Parathyroid adenoma (tissue), 2 donors: Measurements from ENCODE around the gene ZNF385A.

ENCODE experiments used
- H2AFZ ChIP-seq: fragments of 300-600 bp; sonication (generic); one replicate; pipeline ENCODE4 v1.7.0; 2017; ENCODE audit warnings: antibody characterized with exemption, mild to moderate bottlenecking
- H3K27ac ChIP-seq: fragments of 300-600 bp; sonication (generic); one replicate; pipeline ENCODE4 v1.7.0; 2017
- H3K27me3 ChIP-seq: fragments of 300-600 bp; sonication (generic); one replicate; pipeline ENCODE4 v1.7.0; 2017; ENCODE audit warnings: low read length; ENCODE audit not compliant: control insufficient read depth, insufficient read depth
- H3K36me3 ChIP-seq: fragments of 300-600 bp; sonication (generic); one replicate; pipeline ENCODE4 v1.7.0; 2017; ENCODE audit warnings: low read length; ENCODE audit not compliant: control insufficient read depth, insufficient read depth
- H3K4me1 ChIP-seq: fragments of 300-600 bp; sonication (generic); one replicate; pipeline ENCODE4 v1.7.0; 2017; ENCODE audit warnings: control low read depth
- H3K4me2 ChIP-seq: fragments of 300-600 bp; sonication (generic); one replicate; pipeline ENCODE4 v1.7.0; 2017; ENCODE audit warnings: low read length
- H3K4me3 ChIP-seq: fragments of 300-600 bp; sonication (generic); one replicate; pipeline ENCODE4 v1.7.0; 2017; ENCODE audit warnings: low read depth, low read length
- H3K79me2 ChIP-seq: fragments of 300-600 bp; sonication (generic); one replicate; pipeline ENCODE4 v1.7.0; 2017; ENCODE audit warnings: control low read depth
- H3K9ac ChIP-seq: fragments of 300-600 bp; sonication (generic); one replicate; pipeline ENCODE4 v1.7.0; 2017; ENCODE audit warnings: mild to moderate bottlenecking
- H3K9me3 ChIP-seq: fragments of 300-600 bp; sonication (generic); one replicate; pipeline ENCODE4 v1.7.0; 2017; ENCODE audit warnings: low read length; ENCODE audit not compliant: control insufficient read depth
- TF ChIP-seq, protein P1 (sequence below): fragments of 300-600 bp; sonication (generic); IDR thresholded peaks from one replicate; pipeline ENCODE4 v1.7.0; 2017; ENCODE audit warnings: antibody characterized with exemption, mild to moderate bottlenecking
- donor health status: primary hyperparathyroidism.

Gene ZNF385A

DNA sequence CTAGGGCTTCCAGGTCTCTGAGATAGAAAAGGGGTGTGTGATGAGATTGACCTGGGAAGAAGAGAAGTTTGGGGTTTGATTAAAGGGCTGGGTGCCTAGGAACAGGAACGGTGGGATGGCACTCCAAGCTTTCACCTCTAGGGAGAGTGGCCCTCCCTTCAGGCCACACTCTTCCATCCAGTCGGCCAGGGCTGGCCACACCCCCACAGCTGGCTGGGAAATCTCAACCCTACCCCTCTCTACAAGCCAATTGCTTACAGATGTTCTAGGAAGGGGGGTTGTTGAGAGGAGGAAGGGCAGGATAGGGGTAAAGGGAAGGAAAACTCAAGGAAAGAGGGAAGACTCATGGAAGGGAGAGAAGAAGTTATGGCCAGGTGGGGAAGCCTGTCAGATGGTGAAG, 41.2 kb upstream of the ZNF385A start:
- Histone ChIP-seq H3K9me3 (no peaks in the 10 kb centered on the region), H3K27ac (no peak overlapping the region), H3K9ac (no peak overlapping the region), H3K27me3 (no peaks in the 10 kb centered on the region), H3K4me2 (no peak overlapping the region), H2AFZ (no peak overlapping the region), H3K4me1 (no peaks in the 10 kb centered on the region), H3K4me3 (no peak overlapping the region), H3K36me3 (no peaks in the 10 kb centered on the region), H3K79me2 (no peaks in the 10 kb centered on the region)
- TF ChIP-seq, protein P1, sequence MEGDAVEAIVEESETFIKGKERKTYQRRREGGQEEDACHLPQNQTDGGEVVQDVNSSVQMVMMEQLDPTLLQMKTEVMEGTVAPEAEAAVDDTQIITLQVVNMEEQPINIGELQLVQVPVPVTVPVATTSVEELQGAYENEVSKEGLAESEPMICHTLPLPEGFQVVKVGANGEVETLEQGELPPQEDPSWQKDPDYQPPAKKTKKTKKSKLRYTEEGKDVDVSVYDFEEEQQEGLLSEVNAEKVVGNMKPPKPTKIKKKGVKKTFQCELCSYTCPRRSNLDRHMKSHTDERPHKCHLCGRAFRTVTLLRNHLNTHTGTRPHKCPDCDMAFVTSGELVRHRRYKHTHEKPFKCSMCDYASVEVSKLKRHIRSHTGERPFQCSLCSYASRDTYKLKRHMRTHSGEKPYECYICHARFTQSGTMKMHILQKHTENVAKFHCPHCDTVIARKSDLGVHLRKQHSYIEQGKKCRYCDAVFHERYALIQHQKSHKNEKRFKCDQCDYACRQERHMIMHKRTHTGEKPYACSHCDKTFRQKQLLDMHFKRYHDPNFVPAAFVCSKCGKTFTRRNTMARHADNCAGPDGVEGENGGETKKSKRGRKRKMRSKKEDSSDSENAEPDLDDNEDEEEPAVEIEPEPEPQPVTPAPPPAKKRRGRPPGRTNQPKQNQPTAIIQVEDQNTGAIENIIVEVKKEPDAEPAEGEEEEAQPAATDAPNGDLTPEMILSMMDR = no peak

DNA sequence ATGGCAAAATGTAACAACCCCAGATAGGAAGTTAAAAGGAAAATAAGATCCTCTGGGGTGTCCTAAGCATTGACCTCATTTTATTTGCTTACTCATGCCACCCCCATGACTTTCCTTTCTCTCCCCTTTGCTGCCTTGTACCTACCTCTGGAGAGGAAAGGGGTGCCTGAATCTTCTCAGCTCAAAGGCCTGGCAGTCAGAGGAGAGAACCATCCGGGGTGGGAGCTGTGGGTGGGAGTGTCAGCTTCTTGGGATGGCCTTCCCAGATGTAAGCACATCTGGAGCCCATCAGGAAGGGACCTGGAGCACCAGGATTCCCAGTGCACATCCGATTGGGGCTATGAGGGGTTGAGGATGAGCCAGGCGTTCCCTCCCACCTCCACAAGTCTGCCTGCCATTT, 39.7 kb upstream of the ZNF385A start:
- H3K27ac ChIP-seq = no peak overlapping the region
- H3K4me1 ChIP-seq = peaks cover 6% of the 10 kb centered on the region

GRCh38 chr12:54423816-54424150, 39.2 kb upstream of the ZNF385A start:
- Histone ChIP-seq H3K4me1 (peaks cover 6% of the 10 kb centered on the region), H3K27ac (no peak overlapping the region), H3K79me2 (no peaks in the 10 kb centered on the region), H3K9ac (no peak overlapping the region), H3K9me3 (no peaks in the 10 kb centered on the region), H3K36me3 (no peaks in the 10 kb centered on the region), H3K4me3 (no peak overlapping the region), H2AFZ (no peak overlapping the region), H3K4me2 (no peak overlapping the region), H3K27me3 (no peaks in the 10 kb centered on the region)
- TF ChIP-seq, protein P1 = no peak

More for the DNA sequence above, 39.7 kb upstream of the ZNF385A start:
- H3K9me3 ChIP-seq = no peaks in the 10 kb centered on the region
- no peak overlapping the region for H3K4me2 ChIP-seq
- H3K36me3 ChIP-seq = no peaks in the 10 kb centered on the region
- H3K4me3 ChIP-seq = no peak overlapping the region
- TF ChIP-seq, protein P1 = no peak
- no peak overlapping the region for H3K9ac ChIP-seq
- no peak overlapping the region for H2AFZ ChIP-seq
- H3K27me3 ChIP-seq = no peaks in the 10 kb centered on the region
- H3K79me2 ChIP-seq = no peaks in the 10 kb centered on the region

DNA sequence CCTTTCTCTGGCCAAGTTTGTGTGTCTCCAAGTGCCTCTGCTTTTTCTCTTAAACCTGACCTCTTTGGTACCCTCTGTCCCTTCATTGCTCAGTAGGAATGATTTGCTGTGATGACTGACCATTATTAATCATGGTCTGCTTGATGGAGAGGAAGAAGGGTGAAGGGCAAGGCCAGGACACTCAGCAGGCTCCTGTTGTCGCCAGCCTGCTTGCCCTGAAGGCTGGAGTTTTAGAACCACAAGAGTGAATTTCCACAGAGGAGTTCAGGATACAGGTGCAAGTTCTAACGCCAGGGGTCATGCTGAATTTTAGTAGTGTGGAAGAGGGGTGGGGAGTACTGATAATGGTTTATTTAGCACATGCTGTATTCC, 37.3 kb upstream of the ZNF385A start:
- Histone ChIP-seq H3K4me2 (no peak overlapping the region), H3K27me3 (no peaks in the 10 kb centered on the region), H3K4me3 (no peak overlapping the region), H3K9ac (no peak overlapping the region), H2AFZ (no peak overlapping the region), H3K4me1 (peaks cover 6% of the 10 kb centered on the region), H3K36me3 (no peaks in the 10 kb centered on the region), H3K79me2 (no peaks in the 10 kb centered on the region), H3K9me3 (no peaks in the 10 kb centered on the region), H3K27ac (no peak overlapping the region)
- TF ChIP-seq, protein P1 = no peak

DNA sequence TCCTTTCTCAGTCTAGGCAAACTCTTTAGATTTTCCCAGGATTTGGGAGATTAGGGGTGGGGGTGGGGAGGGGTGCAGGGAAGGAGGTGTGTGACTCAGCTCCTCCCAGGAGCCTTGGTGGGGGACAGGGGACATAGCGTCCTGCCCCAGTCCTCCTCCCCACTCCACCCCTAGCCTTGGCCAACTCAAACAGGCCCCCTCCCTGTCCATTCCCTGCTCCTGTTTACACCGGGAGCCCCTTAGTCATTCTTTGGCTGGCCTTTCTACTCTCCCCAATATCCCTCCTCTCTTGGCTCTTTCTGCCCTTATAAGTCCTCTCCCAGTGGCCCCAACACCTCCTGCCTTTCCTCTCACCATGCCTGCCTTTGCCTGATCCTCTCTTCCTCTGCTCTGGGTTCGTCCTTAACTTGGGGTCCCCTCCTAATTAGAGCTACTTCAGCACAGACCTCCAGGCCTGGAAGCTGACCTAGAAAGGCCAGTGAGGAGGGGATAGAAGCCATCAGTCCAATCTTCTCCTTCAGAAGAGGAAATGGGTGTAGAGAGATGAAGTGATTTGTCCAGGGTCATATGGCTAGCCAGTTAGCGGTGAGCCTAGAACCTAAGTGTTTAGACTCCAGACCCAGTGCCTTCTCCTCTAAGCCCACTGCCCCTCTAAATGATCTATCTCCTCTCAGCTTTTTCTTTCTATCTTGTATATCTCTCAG, 36.8 kb upstream of the ZNF385A start:
- H3K4me1 ChIP-seq = peaks cover 6% of the 10 kb centered on the region
- no peak overlapping the region for H3K4me3 ChIP-seq
- H3K79me2 ChIP-seq = no peaks in the 10 kb centered on the region
- no peak overlapping the region for H3K9ac ChIP-seq
- H3K4me2 ChIP-seq = no peak overlapping the region
- H3K27me3 ChIP-seq = no peaks in the 10 kb centered on the region
- H2AFZ ChIP-seq = no peak overlapping the region
- H3K27ac ChIP-seq = no peak overlapping the region
- TF ChIP-seq, protein P1 = no peak
- H3K36me3 ChIP-seq = no peaks in the 10 kb centered on the region
- H3K9me3 ChIP-seq = no peaks in the 10 kb centered on the region
